ENCODE results near the gene FAM222B.

The FAM222B gene

GRCh38 chr17:28763137-28763799 lies 79.3 kb downstream of the FAM222B start:
- DNase-seq, result no peak

DNA sequence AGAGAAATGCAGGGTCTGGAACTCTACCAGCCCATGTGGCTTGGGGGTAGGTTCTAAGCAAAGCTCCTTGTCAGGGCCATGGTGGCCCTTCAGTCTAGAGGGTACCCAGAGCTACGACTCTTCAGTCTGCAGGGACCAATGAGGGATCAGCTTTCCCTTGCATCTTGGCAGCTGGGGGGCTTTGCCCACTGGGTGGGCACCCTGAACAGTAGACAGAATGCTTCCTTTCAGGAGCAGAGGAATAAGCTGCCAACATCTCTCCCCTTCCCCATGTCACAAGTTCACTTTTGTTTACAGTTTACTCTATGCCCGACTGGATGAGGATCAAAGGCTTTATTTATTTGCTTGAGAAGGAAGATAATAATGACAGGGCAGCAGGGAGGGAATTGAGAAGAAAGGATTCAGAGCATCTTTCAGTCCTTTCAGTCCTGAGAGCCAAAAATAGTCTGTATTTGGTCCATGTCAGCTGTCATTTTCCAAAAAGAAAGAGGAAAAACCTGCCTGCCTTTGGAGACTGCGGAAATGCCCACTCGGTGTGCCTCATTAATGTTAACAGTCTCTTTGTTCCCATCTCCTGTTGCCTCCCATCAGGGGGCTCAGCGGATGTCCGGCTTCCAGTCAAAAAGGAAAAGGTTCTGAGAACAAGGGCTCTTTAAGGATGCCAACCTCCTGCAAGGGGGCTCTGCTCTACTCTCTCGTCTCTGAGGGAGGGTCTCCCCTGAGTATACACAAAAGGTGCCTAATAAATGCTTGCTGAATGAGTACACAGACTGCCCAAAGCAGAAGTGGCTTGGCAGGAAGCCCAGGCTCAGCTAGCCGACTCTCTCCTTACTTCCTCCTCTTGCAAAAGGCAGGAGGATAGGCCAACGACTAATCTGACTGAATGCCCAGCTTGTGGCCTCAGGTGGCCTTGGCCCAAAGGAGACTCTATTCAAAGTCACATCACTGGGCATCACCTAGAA lies 81.7 kb downstream of the FAM222B start:
- no peak for DNase-seq

GRCh38 chr17:28759256-28759865 lies 83.2 kb downstream of the FAM222B start:
- no peak for DNase-seq

GRCh38 chr17:28758411-28759121 lies 84.0 kb downstream of the FAM222B start:
- no peak for DNase-seq

DNA sequence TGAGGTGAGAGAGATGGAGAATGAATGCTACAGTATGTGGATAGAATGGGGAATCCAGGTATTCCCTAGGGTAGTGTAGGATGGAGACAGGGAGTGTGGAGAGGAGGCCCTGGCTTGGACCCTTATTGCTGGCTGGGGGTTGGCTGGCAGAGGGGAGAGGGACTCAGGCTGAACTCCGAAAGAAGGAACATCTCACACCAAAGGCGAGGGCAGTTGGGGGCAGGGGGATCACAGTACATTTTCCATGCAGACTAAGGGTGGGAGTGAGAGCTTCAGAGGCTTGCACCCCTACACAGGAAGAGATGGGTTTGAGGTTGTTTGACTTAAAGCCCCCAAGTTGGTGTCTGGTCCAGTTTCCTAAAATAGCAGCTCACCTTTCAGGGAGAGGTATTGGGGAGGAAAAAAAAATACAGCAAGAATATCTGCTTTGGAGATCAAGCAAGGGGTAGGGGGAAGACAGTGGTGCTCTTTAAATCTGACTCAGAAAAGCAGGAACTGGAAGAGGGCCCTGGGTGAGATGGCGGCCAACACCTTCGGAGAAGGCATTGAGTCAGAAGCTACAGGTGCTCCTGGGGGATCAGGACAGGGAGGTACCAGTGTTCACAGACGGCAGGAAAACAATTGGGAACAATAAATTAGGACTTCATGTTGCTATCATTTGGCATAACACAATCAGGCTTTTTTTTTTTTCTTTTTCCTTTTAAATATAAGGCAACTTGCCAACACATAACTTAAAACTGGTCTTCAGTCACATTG lies 86.4 kb downstream of the FAM222B start:
- DNase-seq, result no peak

DNA sequence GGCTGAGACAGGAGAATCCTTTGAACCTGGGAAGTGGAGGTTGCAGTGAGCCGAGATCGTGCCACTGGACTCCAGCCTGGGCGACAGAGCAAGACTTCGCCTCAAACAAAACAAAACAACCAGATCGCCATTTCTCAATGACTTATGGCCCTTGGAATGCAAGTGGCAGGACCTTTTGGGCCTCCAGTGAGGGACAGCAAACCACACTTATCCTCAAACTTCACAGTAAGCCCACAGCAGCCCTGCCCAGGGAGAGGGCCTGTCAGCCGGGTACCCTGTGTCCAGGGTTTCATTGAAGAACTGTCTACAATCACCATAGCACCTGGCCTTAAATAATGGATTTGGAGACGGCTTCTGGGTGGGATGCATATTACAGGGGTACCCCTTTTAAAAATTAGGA lies 87.1 kb downstream of the FAM222B start:
- no peak for DNase-seq

GRCh38 chr17:28751600-28752366 lies 90.8 kb downstream of the FAM222B start:
- no peak for DNase-seq

DNA sequence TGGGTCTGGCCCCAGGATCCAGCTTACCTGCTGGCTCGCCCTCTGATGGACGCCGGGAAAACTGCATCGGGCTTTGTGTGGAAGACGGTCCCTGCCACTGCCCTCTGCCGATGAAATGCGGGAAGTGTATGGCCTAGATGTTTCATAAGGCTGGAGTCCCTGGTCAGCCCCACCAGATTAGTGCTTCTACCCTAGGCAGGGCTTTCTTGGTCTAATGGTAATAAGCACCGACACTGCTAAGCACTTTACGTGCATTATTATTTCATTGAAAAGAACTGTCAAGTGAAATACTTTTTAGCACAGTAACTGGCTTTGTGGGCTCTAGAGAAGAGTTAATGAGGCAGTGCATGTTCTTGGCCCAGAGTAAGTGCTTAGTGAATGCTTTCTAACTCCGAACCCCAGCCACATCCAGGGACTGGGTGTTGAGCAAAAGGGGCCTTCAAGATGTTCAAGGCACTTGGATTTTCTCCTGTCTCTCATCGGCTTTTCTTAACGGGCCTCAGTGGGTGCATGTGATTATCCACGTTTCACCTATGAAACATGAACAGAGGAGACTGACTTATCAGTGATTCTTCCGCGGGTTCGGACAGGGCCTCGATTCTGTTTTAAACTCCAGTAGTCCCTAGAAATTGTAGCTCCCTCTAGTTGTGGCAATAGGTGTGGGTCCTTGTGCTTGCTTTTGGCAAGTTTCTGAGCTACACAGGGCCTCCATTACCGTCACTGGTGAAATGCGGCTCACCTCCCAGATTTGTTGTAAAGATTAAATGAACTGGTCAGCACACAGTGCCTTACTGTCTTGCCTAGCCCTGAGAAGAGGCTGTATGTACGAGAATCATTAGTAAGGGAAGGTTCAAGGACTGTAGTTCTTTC lies 92.2 kb downstream of the FAM222B start:
- peak; percentile 91 for DNase-seq

DNA sequence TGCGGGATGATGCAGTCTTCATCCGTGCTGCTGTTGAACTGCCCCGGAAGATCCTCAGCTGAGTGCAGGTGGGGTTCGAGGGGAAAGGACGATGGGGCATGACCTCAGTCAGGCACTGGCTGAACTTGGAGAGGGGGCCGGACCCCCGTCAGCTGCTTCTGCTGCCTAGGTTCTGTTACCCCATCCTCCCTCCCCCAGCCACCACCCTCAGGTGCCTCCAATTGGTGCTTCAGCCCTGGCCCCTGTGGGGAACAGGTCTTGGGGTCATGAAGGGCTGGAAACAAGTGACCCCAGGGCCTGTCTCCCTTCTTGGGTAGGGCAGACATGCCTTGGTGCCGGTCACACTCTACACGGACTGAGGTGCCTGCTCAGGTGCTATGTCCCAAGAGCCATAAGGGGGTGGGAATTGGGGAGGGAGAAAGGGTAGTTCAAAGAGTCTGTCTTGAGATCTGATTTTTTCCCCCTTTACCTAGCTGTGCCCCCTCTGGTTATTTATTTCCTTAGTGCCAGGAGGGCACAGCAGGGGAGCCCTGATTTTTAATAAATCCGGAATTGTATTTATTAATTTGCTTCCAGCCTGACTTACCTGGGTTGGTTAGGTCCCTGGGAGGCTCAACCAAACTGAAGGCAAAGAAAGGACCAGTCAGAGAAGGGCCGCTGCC lies 92.9 kb downstream of the FAM222B start:
- DNase-seq, result no peak

- DNase-seq, result no peak
Measured at GRCh38 chr17:28748852-28749515, 93.6 kb downstream of the FAM222B start.

DNA sequence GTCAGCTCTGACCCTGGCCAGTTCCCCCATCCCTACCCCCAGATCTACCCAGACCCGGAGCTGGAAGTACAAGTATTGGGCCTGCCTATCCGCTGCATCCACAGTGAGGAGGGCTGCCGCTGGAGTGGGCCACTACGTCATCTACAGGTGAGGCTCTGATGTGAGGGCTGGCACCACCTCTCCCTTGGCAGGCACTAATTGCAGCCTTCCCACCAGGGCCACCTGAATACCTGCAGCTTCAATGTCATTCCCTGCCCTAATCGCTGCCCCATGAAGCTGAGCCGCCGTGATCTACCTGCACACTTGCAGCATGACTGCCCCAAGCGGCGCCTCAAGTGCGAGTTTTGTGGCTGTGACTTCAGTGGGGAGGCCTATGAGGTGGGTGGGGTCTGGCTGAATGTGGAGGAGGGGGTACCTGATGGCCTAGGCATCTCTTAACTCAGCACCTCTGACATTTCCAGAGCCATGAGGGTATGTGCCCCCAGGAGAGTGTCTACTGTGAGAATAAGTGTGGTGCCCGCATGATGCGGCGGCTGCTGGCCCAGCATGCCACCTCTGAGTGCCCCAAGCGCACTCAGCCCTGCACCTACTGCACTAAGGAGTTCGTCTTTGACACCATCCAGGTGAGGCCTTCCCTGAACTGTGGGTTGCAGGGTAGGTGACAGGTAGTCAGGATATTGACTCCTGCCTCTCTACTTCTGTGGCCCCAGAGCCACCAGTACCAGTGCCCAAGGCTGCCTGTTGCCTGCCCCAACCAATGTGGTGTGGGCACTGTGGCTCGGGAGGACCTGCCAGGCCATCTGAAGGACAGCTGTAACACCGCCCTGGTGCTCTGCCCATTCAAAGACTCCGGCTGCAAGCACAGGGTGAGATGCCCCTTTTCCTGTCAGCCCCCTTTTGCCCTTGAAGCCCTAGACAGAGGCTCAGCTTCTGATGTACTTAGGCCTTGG lies 94.5 kb downstream of the FAM222B start:
- no peak for DNase-seq

- no peak for DNase-seq
Measured at GRCh38 chr17:28747051-28747691, 95.4 kb downstream of the FAM222B start.

GRCh38 chr17:28746611-28747050 lies 96.0 kb downstream of the FAM222B start:
- DNase-seq, result no peak

DNA sequence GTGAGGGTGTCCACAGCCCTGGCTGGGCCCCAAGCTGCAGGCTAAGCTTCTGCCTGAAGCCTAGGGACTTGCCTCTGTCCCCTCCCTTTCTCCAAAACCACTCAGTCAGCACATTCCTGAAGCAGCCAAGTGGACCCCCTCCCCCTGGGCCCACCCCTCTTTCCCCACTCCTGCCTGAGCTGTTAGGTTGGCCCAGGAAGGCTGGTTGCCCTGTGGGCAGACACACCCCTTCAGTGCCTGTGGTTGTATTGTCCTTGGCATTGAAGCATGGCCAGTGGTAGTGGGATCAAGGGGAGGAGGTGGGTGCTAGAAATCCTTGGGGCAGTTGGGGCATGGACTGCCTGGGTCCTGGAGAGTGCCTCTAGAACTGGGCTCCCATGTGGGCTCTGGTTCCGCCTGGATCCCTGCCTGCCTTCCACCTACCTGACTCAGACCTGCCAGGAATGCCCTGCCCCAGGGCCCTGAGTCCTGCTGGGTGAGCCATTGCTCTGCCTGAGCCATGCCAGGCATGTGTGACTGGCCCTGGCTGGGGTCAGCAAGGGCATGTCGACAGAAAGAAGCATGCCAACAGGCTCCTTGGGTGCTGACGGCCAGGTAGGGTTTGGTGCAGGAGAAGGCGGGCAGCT lies 96.7 kb downstream of the FAM222B start:
- no peak for DNase-seq

DNA sequence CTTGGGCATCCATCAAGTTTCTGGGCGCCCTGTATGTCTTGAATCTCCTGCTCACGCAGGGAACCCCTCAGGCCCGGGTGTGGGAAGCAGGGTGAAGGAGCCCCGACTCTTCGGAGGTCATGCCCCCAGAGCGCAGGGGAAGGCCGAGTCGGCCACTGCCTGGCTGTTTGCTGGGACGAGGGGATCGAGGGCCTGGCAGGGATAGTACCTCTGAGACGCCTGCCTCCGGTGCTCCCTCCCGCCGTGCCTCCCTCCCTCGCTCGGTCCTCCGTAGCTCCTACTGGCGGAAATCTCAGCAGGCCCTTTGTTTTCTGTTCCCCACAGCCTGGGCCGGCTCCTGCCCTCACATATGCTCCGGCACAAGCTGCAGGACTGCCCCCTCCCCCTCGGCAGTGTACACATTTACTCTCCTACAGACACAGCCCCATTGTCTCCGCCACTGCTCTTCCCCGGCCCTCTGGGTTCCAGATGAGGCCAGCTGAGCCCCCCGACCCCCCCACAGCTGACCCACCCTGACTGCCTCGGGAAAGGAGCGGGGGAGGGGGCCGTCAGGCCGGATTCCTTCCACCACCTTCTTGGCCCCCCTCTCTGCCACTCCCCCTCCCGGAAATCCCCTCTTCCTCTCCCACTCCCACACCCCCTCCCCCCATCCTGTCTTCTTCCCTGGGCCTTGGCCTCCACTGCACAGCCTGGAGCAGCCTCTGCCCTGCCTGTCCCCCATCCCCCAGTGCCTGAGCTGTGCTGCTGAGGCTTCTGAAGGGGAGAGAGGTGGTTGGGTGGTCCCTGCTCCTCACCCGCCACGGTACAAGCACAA lies 97.4 kb downstream of the FAM222B start:
- DNase-seq, result peak; percentile 42
